H9 (cell line): ENCODE measurements around the gene TEAD1. TPM values are rescaled to one million over a fixed set of nuclear protein-coding genes. Genes with fewer than 3 reads are reported as not detected.

Source experiments
- DNase-seq: peaks from one replicate; pipeline ENCODE4 v3.0.0-alpha.2; 2017
- H2AFZ ChIP-seq: one replicate; pipeline ENCODE4 v1.6.1; 2013; ENCODE audit warnings: mild to moderate bottlenecking, low read length, control low read depth, moderate library complexity
- H2AK5ac ChIP-seq: 2 replicates; pipeline ENCODE4 v1.6.1; 2013; ENCODE audit warnings: low read length, control low read depth, mixed read lengths; ENCODE audit not compliant: insufficient read length
- H2BK120ac ChIP-seq: one replicate; pipeline ENCODE4 v1.6.1; 2013; ENCODE audit warnings: low read depth, mild to moderate bottlenecking, low read length, control low read depth, inconsistent platforms; ENCODE audit not compliant: poor library complexity, severe bottlenecking
- H2BK12ac ChIP-seq: 2 replicates; pipeline ENCODE4 v1.6.1; 2013; ENCODE audit warnings: low read length, control low read depth, mixed read lengths, low read depth; ENCODE audit not compliant: insufficient read length
- H2BK15ac ChIP-seq: 2 replicates; pipeline ENCODE4 v1.6.1; 2013; ENCODE audit warnings: low read depth, low read length, control low read depth
- H2BK20ac ChIP-seq: one replicate; pipeline ENCODE4 v1.6.1; 2013; ENCODE audit warnings: low read depth, mild to moderate bottlenecking, low read length, control low read depth, inconsistent platforms; ENCODE audit not compliant: poor library complexity, severe bottlenecking
- H2BK5ac ChIP-seq: 2 replicates; pipeline ENCODE4 v1.6.1; 2013; ENCODE audit warnings: low read length, control low read depth, mixed read lengths; ENCODE audit not compliant: insufficient read length
- H3K14ac ChIP-seq: 2 replicates; pipeline ENCODE4 v1.6.1; 2013; ENCODE audit warnings: low read length, control low read depth; ENCODE audit not compliant: insufficient read depth
- H3K18ac ChIP-seq: 2 replicates; pipeline ENCODE4 v1.6.1; 2013; ENCODE audit warnings: low read depth, mild to moderate bottlenecking, mixed read lengths, low read length, control low read depth; ENCODE audit not compliant: insufficient read length
- H3K23ac ChIP-seq: 2 replicates; pipeline ENCODE4 v1.6.1; 2013; ENCODE audit warnings: low read length, control low read depth, mixed read lengths, low read depth; ENCODE audit not compliant: insufficient read length
- H3K23me2 ChIP-seq: 2 replicates; pipeline ENCODE4 v1.6.1; 2013; ENCODE audit warnings: low read depth, mild to moderate bottlenecking, mixed read lengths, low read length, control low read depth; ENCODE audit not compliant: insufficient read length, poor library complexity, severe bottlenecking
- H3K27ac ChIP-seq: 2 replicates; pipeline ENCODE4 v1.5.1; 2013; ENCODE audit warnings: low read length, control low read depth, mixed read lengths, low read depth; ENCODE audit not compliant: insufficient read length
- H3K27me3 ChIP-seq: 2 replicates; pipeline ENCODE4 v1.6.1; 2013; ENCODE audit warnings: low read length, control low read depth, inconsistent platforms; ENCODE audit not compliant: insufficient read depth
- H3K4ac ChIP-seq: 2 replicates; pipeline ENCODE4 v1.6.1; 2013; ENCODE audit warnings: low read depth, mild to moderate bottlenecking, control low read depth, inconsistent platforms, low read length, moderate library complexity
- H3K4me1 ChIP-seq: 2 replicates; pipeline ENCODE4 v1.6.1; 2013; ENCODE audit warnings: low read length, control low read depth, inconsistent platforms; ENCODE audit not compliant: insufficient read depth
- H3K4me2 ChIP-seq: 2 replicates; pipeline ENCODE4 v1.6.1; 2013; ENCODE audit warnings: low read length, control low read depth, mixed read lengths; ENCODE audit not compliant: insufficient read length, insufficient read depth
- H3K56ac ChIP-seq: 2 replicates; pipeline ENCODE4 v1.6.1; 2013; ENCODE audit warnings: low read depth, mild to moderate bottlenecking, mixed read lengths, low read length, control low read depth; ENCODE audit not compliant: insufficient read length
- H3K79me1 ChIP-seq: 2 replicates; pipeline ENCODE4 v1.6.1; 2013; ENCODE audit warnings: low read depth, mild to moderate bottlenecking, moderate library complexity, low read length, control low read depth, inconsistent platforms; ENCODE audit not compliant: insufficient read depth, poor library complexity, severe bottlenecking
- H3K79me2 ChIP-seq: 2 replicates; pipeline ENCODE4 v1.6.1; 2013; ENCODE audit warnings: low read length, control low read depth, inconsistent platforms; ENCODE audit not compliant: insufficient read depth
- H3K9ac ChIP-seq: 2 replicates; pipeline ENCODE4 v1.6.1; 2013; ENCODE audit warnings: low read length, control low read depth, mixed read lengths; ENCODE audit not compliant: insufficient read length; ENCODE audit errors: extremely low read depth
- H3K9me3 ChIP-seq: one replicate; pipeline ENCODE4 v1.6.1; 2013; ENCODE audit warnings: low read depth, low read length, inconsistent platforms; ENCODE audit not compliant: control insufficient read depth
- H3T11ph ChIP-seq: one replicate; pipeline ENCODE4 v1.6.1; 2013; ENCODE audit warnings: mild to moderate bottlenecking, low read length, control low read depth, inconsistent platforms
- H4K20me1 ChIP-seq: one replicate; pipeline ENCODE4 v1.6.1; 2013; ENCODE audit not compliant: control insufficient read depth, insufficient read length, insufficient read depth
- H4K5ac ChIP-seq: 2 replicates; pipeline ENCODE4 v1.6.1; 2013; ENCODE audit warnings: low read depth, mild to moderate bottlenecking, mixed read lengths, low read length, control low read depth; ENCODE audit not compliant: insufficient read length
- H4K8ac ChIP-seq: replicated peaks from 2 replicates; pipeline ENCODE4 v1.6.1; 2013; ENCODE audit warnings: low read length, control low read depth, mixed read lengths, low read depth; ENCODE audit not compliant: insufficient read length
- H4K91ac ChIP-seq: 2 replicates; pipeline ENCODE4 v1.6.1; 2013; ENCODE audit warnings: low read depth, mild to moderate bottlenecking, moderate library complexity, mixed read lengths, low read length, control low read depth; ENCODE audit not compliant: insufficient read length
- H3K27ac Mint-ChIP-seq, 3 experiments: 2 replicates in 2 of 3; 3 replicates in 1 of 3; pipeline ENCODE4 v1.8.0; 2020 to 2021; ENCODE audit warnings: mixed read lengths in 3 of 3, mild to moderate bottlenecking in 1 of 3, moderate library complexity in 1 of 3
- H3K27me3 Mint-ChIP-seq: 2 replicates; pipeline ENCODE4 v1.8.0; 2021; ENCODE audit warnings: low read depth, mild to moderate bottlenecking, moderate library complexity, mixed read lengths
- H3K36me3 Mint-ChIP-seq, 3 experiments: 2 replicates in 2 of 3; 3 replicates in 1 of 3; pipeline ENCODE4 v1.8.0; 2020 to 2021; ENCODE audit warnings: low read depth in 3 of 3, mixed read lengths in 3 of 3; ENCODE audit not compliant: insufficient read depth in 1 of 3
- H3K4me1 Mint-ChIP-seq, 2 experiments: 2 replicates each; pipeline ENCODE4 v1.8.0; 2020; ENCODE audit warnings: mixed read lengths in 2 of 2
- H3K4me3 Mint-ChIP-seq, 2 experiments: 2 replicates in 1 of 2; 3 replicates in 1 of 2; pipeline ENCODE4 v1.8.0; 2020 to 2021; ENCODE audit warnings: mild to moderate bottlenecking in 2 of 2, mixed read lengths in 2 of 2, moderate library complexity in 1 of 2
- H3K9me3 Mint-ChIP-seq, 2 experiments: 2 replicates in 1 of 2; 3 replicates in 1 of 2; pipeline ENCODE4 v1.8.0; 2020; ENCODE audit warnings: mild to moderate bottlenecking in 2 of 2, mixed read lengths in 2 of 2, moderate library complexity in 1 of 2
- CTCF ChIP-seq: fragments of 200-600 bp; sonication (generic); conservative IDR thresholded peaks from 3 replicates; pipeline ENCODE4 v1.8.0; 2021; ENCODE audit warnings: antibody characterized with exemption, mild to moderate bottlenecking
- WGBS: extraction: QIAGEN DNeasy Blood & Tissue Kit; methylation state at CpG from one replicate; pipeline ENCODE4 v1.1.7; 2013; ENCODE audit warnings: missing lambda C conversion rate, low lambda C conversion rate, mixed read lengths; ENCODE audit not compliant: insufficient read length; ENCODE audit errors: extremely low coverage; 5-methylcytosine and 5-hydroxymethylcytosine counted together
- total RNA-seq: library from RNA; stranded (reverse); gene quantifications from 2 replicates; pipeline ENCODE4 v1.2.1, GENCODE V29; 2021

Gene TEAD1
- total RNA-seq, 1 experiment from 2014 or later, result 75.1 TPM

- H3K79me1 ChIP-seq, result no peaks in the 10 kb centered on the region
- Mint-ChIP-seq H3K4me3 (no peak overlapping the region), H3K4me1 (peaks cover 10 to 16% of the 10 kb centered on the region in 2 experiments), H3K9me3 (peaks cover 5 to 7% of the 10 kb centered on the region in 2 experiments), H3K27ac (no peak overlapping the region; a peak in 2 of 7 replicates), H3K36me3 (peaks cover 0 to 8% (median 2%) of the 10 kb centered on the region in 3 experiments; a peak in 4 of 7 replicates), H3K27me3 (no peaks in the 10 kb centered on the region; the same call in 1 of the 2 replicates)
- H3K9me3 ChIP-seq, result no peaks in the 10 kb centered on the region
- H3K4me2 ChIP-seq, result no peak overlapping the region
- no peak overlapping the region for H4K8ac ChIP-seq
- no peak overlapping the region for H3K23ac ChIP-seq
- no peak overlapping the region for H3K9ac ChIP-seq
- no peak overlapping the region for H3K18ac ChIP-seq
- no peak overlapping the region for H2BK5ac ChIP-seq
- no peak overlapping the region for H3K4ac ChIP-seq
- no peaks in the 10 kb centered on the region for H4K20me1 ChIP-seq
- WGBS, result no CpG with 5 or more reads among the region's 3 CpGs
- H4K5ac ChIP-seq, result no peak overlapping the region
- TF ChIP-seq CTCF, result no peak
- H3T11ph ChIP-seq, result no peak overlapping the region
- no peak overlapping the region for H2BK120ac ChIP-seq
- H3K27ac ChIP-seq, result no peak overlapping the region
- no peaks in the 10 kb centered on the region for H3K4me1 ChIP-seq
- no peak overlapping the region for H2BK12ac ChIP-seq
- no peak overlapping the region for H2AK5ac ChIP-seq
- no peak for DNase-seq
- no peaks in the 10 kb centered on the region for H3K79me2 ChIP-seq
- H2BK15ac ChIP-seq, result no peak overlapping the region
- no peak overlapping the region for H2BK20ac ChIP-seq
- H2AFZ ChIP-seq, result no peak overlapping the region
- H3K14ac ChIP-seq, result no peak overlapping the region
- no peaks in the 10 kb centered on the region for H3K27me3 ChIP-seq
- H3K56ac ChIP-seq, result no peak overlapping the region
- H4K91ac ChIP-seq, result no peak overlapping the region
- no peaks in the 10 kb centered on the region for H3K23me2 ChIP-seq
These were observed 33.0 kb upstream of the TEAD1 start for GRCh38 chr11:12640926-12641849.
